Lower lobe of right lung (tissue), 2 donors: ENCODE data around the gene TBCA. TPM values are rescaled to one million over a fixed set of nuclear protein-coding genes. Genes with fewer than 3 reads are reported as not detected.

ENCODE experiments used
- ATAC-seq, 2 donors: fragments of 200-7000 bp; cut with Tn5 transposase; one replicate each; pipeline ENCODE4 v1.9.1; 2020 to 2022; ENCODE audit warnings: mild to moderate bottlenecking in 2 of 2, moderate library complexity in 2 of 2
- DNase-seq: peaks from one replicate; pipeline ENCODE4 v3.0.0-alpha.2; 2020
- H3K27ac ChIP-seq: fragments of 200-600 bp; one replicate; pipeline ENCODE4 v1.8.0; 2022
- H3K27me3 ChIP-seq: fragments of 200-600 bp; one replicate; pipeline ENCODE4 v1.8.0; 2022; ENCODE audit warnings: low read depth
- H3K36me3 ChIP-seq: fragments of 200-600 bp; one replicate; pipeline ENCODE4 v1.8.0; 2022; ENCODE audit warnings: mild to moderate bottlenecking
- H3K4me1 ChIP-seq: fragments of 200-600 bp; one replicate; pipeline ENCODE4 v1.8.0; 2022
- H3K4me3 ChIP-seq: fragments of 200-600 bp; one replicate; pipeline ENCODE4 v1.8.0; 2022; ENCODE audit warnings: mild to moderate bottlenecking
- H3K9me3 ChIP-seq: fragments of 200-600 bp; one replicate; pipeline ENCODE4 v1.8.0; 2022
- intact Hi-C: fragments of 100-400 bp; cut with DNase I; formaldehyde crosslinking; loops from one replicate; pipeline ENCODE4 v1.11.0; 2022
- total RNA-seq: library from RNA; stranded (reverse); fragmentation: NEBNext Ultra II Directional; extraction: Animal tissue kit (Norgen Biotek cat#: 25700); gene quantifications from one replicate; pipeline ENCODE4 v1.2.1, GENCODE V29; 2021
- TF ChIP-seq, protein P1 (sequence below): fragments of 200-600 bp; IDR thresholded peaks from one replicate; pipeline ENCODE4 v1.8.0; 2022; ENCODE audit warnings: antibody characterized with exemption, mild to moderate bottlenecking
- donor health status: DM: no; HTN: yes; CAD: no; lungs with severe emphysema.

The TBCA gene
- total RNA-seq, 1 donor from 2014 or later = 117 TPM

DNA sequence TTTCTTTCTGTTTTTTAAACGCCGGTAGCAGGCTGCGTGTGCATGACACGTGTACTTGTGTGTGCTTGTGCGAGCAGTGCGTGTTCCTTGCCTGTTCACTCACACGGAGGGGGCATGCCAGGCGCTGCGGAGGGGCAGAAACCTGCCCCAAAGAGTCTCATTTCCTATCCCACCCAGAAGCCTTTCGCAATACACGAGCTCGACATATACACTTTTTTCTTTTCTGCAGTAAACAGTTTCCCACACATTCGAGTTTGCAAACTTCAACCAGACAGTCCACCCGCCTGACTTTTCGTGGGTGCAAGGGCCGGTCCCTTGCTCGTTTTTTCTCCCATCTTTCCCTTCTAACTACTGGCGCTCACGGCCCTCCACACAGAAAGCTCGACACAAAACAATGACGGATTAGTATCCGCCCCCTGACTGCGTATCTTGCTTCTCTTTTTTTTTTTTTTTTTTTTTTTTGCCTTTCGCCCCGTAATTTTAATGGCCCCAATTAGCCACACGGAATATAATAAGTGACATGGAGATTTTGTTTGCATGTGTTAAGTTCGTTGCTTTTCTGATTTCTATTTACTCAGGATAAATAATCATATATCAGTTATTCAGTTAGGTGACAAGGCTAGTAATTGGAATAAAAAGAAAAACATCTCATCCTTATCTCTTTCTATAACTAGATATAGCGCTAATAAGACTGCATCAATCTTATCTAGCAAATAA lies 132.3 kb downstream of the TBCA start:
- DNase-seq (no peak), ATAC-seq (no peak)
- TF ChIP-seq, protein P1, sequence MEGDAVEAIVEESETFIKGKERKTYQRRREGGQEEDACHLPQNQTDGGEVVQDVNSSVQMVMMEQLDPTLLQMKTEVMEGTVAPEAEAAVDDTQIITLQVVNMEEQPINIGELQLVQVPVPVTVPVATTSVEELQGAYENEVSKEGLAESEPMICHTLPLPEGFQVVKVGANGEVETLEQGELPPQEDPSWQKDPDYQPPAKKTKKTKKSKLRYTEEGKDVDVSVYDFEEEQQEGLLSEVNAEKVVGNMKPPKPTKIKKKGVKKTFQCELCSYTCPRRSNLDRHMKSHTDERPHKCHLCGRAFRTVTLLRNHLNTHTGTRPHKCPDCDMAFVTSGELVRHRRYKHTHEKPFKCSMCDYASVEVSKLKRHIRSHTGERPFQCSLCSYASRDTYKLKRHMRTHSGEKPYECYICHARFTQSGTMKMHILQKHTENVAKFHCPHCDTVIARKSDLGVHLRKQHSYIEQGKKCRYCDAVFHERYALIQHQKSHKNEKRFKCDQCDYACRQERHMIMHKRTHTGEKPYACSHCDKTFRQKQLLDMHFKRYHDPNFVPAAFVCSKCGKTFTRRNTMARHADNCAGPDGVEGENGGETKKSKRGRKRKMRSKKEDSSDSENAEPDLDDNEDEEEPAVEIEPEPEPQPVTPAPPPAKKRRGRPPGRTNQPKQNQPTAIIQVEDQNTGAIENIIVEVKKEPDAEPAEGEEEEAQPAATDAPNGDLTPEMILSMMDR = no peak
- intact Hi-C loops = no loop called here
- peaks cover 16% of the 10 kb centered on the region for H3K4me1 ChIP-seq
- H3K4me3 ChIP-seq = no peak overlapping the region
- H3K27ac ChIP-seq = no peak overlapping the region
- H3K36me3 ChIP-seq = no peaks in the 10 kb centered on the region
- H3K27me3 ChIP-seq = peaks cover 91% of the 10 kb centered on the region
- no peaks in the 10 kb centered on the region for H3K9me3 ChIP-seq

DNA sequence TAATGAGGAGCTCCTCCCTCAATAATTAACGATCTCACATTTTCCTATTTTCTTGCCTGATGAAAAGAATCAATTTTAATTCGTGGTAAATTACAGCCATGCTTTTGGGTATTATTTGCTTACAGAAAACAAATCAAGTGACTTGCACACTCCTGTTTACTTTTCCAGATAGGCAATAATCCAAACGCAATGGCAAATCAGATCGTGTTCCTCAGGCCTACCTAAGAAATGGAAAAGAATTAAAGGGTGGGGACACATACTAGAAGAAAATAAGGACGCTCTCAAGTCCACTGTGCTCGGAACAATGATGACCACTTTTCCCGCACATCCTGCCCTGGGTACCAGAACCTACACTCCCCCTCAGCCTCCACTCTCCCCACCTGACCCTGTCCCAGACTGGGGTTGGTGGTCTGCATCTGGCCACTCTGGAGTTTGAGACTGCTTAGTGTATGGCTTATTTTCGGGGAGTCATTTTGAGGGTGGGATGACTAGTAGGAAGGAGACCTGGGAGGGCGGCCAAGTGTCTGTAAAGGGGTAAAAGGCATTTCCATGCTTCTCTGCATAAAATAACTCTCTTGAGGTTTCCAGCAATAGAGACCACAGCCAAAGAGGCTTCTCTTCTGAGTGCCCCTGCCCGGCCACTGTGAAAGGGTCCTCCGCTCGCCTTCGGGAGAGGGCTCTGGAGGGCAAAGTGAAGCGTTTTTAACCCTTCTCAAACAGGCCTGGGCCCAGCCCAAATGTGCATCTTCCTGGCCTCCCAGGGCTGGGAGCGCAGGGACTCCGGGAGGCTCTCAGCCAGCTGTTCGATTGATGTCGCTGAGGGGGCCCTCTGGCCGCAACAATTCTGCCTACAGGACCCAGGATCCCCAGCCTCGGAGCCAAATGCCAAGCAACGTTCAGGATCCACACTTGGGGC lies 133.1 kb downstream of the TBCA start:
- Histone ChIP-seq H3K36me3 (no peaks in the 10 kb centered on the region), H3K27ac (no peak overlapping the region), H3K9me3 (no peaks in the 10 kb centered on the region), H3K4me3 (no peak overlapping the region), H3K4me1 (peaks cover 22% of the 10 kb centered on the region), H3K27me3 (peaks cover 91% of the 10 kb centered on the region)
- TF ChIP-seq, protein P1 = no peak
- intact Hi-C loops = no loop called here
- ATAC-seq (no peak), DNase-seq (no peak)

DNA sequence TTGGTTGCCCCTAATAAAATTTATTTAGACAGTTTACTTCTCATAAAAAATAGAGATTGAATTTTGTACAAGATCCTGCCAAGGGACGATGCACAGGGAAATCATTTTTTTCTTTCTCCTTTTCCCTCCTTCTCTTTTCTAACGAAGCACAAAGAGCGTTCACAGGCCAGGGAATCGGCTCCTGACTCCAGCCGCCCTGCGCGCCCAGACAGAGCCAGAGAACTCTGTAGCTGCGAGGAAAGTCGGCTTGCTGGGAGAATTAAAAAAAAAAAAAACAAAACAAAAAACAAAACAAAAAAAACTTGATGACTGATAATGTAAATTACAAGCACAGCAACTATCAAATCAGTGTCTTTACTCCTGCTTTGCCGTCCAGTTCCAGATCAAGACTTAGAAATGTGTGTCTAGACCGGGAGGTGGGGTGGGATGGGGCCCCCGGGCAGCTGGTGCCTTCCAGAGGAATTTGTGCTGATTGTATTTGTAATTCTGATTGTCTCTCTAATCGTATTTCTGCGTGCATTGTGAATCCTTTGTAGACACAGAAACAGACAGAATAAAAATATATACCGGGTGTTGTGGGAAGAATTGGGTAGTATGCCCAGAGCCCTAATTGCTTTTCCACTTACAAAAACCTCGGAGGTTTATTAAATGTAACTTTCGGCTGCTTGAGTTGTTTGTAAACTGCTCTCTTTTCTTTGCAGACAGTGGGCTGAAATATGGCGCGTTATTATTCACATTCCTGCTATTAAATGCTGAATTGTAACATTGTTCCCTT lies 134.0 kb downstream of the TBCA start:
- H3K4me3 ChIP-seq = no peak overlapping the region
- no peaks in the 10 kb centered on the region for H3K9me3 ChIP-seq
- H3K27ac ChIP-seq = no peak overlapping the region
- intact Hi-C loops = no loop called here
- DNase-seq = no peak
- TF ChIP-seq, protein P1 = no peak
- ATAC-seq = no peak
- peaks cover 22% of the 10 kb centered on the region for H3K4me1 ChIP-seq
- H3K36me3 ChIP-seq = no peaks in the 10 kb centered on the region
- peaks cover 98% of the 10 kb centered on the region for H3K27me3 ChIP-seq

DNA sequence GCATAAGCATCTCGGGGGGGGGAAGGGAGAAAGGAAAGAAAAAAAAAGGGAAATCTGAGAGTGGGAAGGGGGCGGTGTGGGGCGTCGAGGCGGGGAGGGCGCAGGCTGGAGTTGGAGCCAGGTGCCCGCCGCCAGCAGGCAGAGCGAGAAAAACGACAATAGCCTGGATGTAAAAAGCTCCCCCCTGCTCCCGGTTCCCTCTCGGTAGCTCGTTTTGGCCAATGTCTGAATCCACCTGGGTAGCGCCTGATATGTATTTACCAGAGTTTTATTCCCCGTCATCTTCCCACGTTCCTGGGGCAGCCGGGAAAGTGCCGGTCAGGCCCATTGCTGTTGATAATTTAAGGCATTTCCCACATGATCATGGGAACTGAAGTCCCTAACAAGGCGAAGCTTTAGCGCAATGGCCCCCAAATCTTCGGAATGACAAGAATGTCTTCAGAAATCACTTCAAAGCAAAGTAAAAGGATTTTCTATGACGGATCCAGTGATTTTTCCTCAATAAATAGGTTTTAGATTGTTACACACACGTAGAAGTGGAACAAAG lies 134.7 kb downstream of the TBCA start:
- no peak overlapping the region for H3K4me3 ChIP-seq
- H3K4me1 ChIP-seq = peaks cover 22% of the 10 kb centered on the region
- H3K27me3 ChIP-seq = peaks cover 98% of the 10 kb centered on the region
- intact Hi-C loops = no loop called here
- DNase-seq (no peak), ATAC-seq (no peak)
- no peaks in the 10 kb centered on the region for H3K9me3 ChIP-seq
- no peak overlapping the region for H3K27ac ChIP-seq
- H3K36me3 ChIP-seq = no peaks in the 10 kb centered on the region
- TF ChIP-seq, protein P1 = no peak

Other genes starting within 250 kb of the TBCA start
- not detected for gene OTP, start 137.6 kb downstream of the TBCA start, total RNA-seq